GM12878 (cell line): Measurements from ENCODE around the gene SLC5A2. TPM values are rescaled to one million over a fixed set of nuclear protein-coding genes. Genes with fewer than 3 reads are reported as not detected.

ENCODE experiments used
- ATAC-seq: fragments of 200-7000 bp; cut with Tn5 transposase; 3 replicates; pipeline ENCODE4 v1.9.1; 2020; ENCODE audit warnings: mild to moderate bottlenecking, moderate library complexity
- BruUV-seq: library from RNA; stranded (reverse); fragments of 400-500 nt; replicated peaks from 2 replicates; lab custom pipeline; 2021; lab: Mats Ljungman, UMichigan
- CTCF ChIA-PET: fragments of 300-600 bp; sonication (Branson Sonifier 250); formaldehyde crosslinking; extraction: SDS; loops from one replicate; lab custom pipeline; 2021; ENCODE audit warnings: inconsistent platforms; lab: Yijun Ruan, JAX
- POLR2A ChIA-PET: fragments of 350-600 bp; formaldehyde crosslinking; extraction: SDS; loops from one replicate; lab custom pipeline; 2021; ENCODE audit warnings: inconsistent platforms; lab: Charles Lee
- RAD21 ChIA-PET: fragments of 300-600 bp; sonication (Branson Sonifier 250); formaldehyde crosslinking; loops from one replicate; lab custom pipeline; 2023; ENCODE audit warnings: antibody characterized with exemption; ENCODE audit not compliant: unreplicated experiment; lab: Charles Lee
- SMC1A ChIA-PET: fragments of 300-600 bp; sonication (Branson Sonifier 250); formaldehyde crosslinking; loops from one replicate; lab custom pipeline; 2023; ENCODE audit not compliant: unreplicated experiment, uncharacterized antibody; lab: Charles Lee
- DNase-seq: peaks from one replicate; pipeline ENCODE4 v3.0.0-alpha.2; 2011; ENCODE audit warnings: low read depth, low spot score
- FAIRE-seq: peaks from 3 replicates; lab custom pipeline; 2011; peaks lifted over from hg19 to GRCh38; lab: Jason Lieb, UNC
- H2AFZ ChIP-seq: 2 replicates; pipeline ENCODE4 v1.6.0; 2011; ENCODE audit warnings: low read depth, low read length, control low read depth; ENCODE audit not compliant: control insufficient read depth
- H3K27ac ChIP-seq: 2 replicates; pipeline ENCODE4 v1.5.1; 2011; ENCODE audit warnings: control low read depth; ENCODE audit not compliant: control insufficient read depth, insufficient read depth
- H3K27me3 ChIP-seq, 2 experiments: replicated peaks in 1 of 2; 2 replicates each; pipeline versions ENCODE4 v1.6.0 to v1.6.1; 2011; ENCODE audit warnings: low read length in 1 of 2; ENCODE audit not compliant: control insufficient read depth in 2 of 2, insufficient read depth in 2 of 2
- H3K36me3 ChIP-seq, 2 experiments: 2 replicates each; pipeline ENCODE4 v1.5.1; 2011; ENCODE audit warnings: low read length in 1 of 2; ENCODE audit not compliant: control insufficient read depth in 2 of 2, insufficient read depth in 2 of 2
- H3K4me1 ChIP-seq: 2 replicates; pipeline ENCODE4 v1.6.1; 2011; ENCODE audit warnings: mild to moderate bottlenecking, low read length, moderate library complexity, mixed read lengths; ENCODE audit not compliant: control insufficient read depth, insufficient read depth
- H3K4me2 ChIP-seq: 2 replicates; pipeline ENCODE4 v1.6.0; 2011; ENCODE audit warnings: control low read depth; ENCODE audit not compliant: control insufficient read depth, insufficient read depth
- H3K4me3 ChIP-seq: fragments of 200-600 bp; sonication (generic); 2 replicates; pipeline ENCODE4 v1.5.1; 2016
- H3K79me2 ChIP-seq: 2 replicates; pipeline ENCODE4 v1.6.0; 2011; ENCODE audit warnings: low read length; ENCODE audit not compliant: control insufficient read depth, insufficient read depth
- H3K9ac ChIP-seq: 2 replicates; pipeline ENCODE4 v1.8.0; 2011; ENCODE audit warnings: low read length, control low read depth, mixed read lengths; ENCODE audit not compliant: control insufficient read depth, insufficient read depth
- H3K9me3 ChIP-seq: replicated peaks from 3 replicates; pipeline ENCODE4 v1.5.1; 2011; ENCODE audit warnings: mild to moderate bottlenecking, low read length; ENCODE audit not compliant: control insufficient read depth, insufficient read depth
- H4K20me1 ChIP-seq: 2 replicates; pipeline ENCODE4 v1.6.0; 2011; ENCODE audit not compliant: control insufficient read depth, insufficient read depth
- CBFB ChIP-seq: IDR thresholded peaks from 2 replicates; pipeline ENCODE4 v1.6.1; 2016; ENCODE audit warnings: antibody characterized with exemption, low read depth
- ESRRA ChIP-seq: IDR thresholded peaks from 2 replicates; pipeline ENCODE4 v1.6.1; 2012; ENCODE audit warnings: mild to moderate bottlenecking, low read length, improper control_type of control experiment
- ETV6 ChIP-seq, 2 experiments: fragments of 450-650 bp in 1 of 2; IDR thresholded peaks in 1 of 2; conservative IDR thresholded peaks in 1 of 2; 2 replicates each; pipeline ENCODE4 v1.6.1; 2014; ENCODE audit warnings: antibody characterized with exemption in 1 of 2, borderline replicate concordance in 1 of 2, low read depth in 1 of 2, mild to moderate bottlenecking in 1 of 2, moderate library complexity in 1 of 2
- NR2F1 ChIP-seq: fragments of 450-650 bp; conservative IDR thresholded peaks from 2 replicates; pipeline ENCODE4 v1.6.1; 2017; ENCODE audit warnings: mild to moderate bottlenecking
- POLR2AphosphoS5 ChIP-seq: IDR thresholded peaks from 2 replicates; pipeline ENCODE4 v1.6.1; 2011; ENCODE audit warnings: mild to moderate bottlenecking, low read length, inconsistent platforms
- SP1 ChIP-seq: IDR thresholded peaks from one replicate; pipeline ENCODE4 v1.6.1; 2011; ENCODE audit warnings: low read depth, low read length
- TBL1XR1 ChIP-seq: IDR thresholded peaks from 2 replicates; pipeline ENCODE4 v1.6.1; 2012; ENCODE audit warnings: low read depth, low read length, improper control_type of control experiment
- TCF7 ChIP-seq: IDR thresholded peaks from 2 replicates; pipeline ENCODE4 v1.6.1; 2014; ENCODE audit warnings: antibody characterized with exemption, borderline replicate concordance
- USF2 ChIP-seq: IDR thresholded peaks from 2 replicates; pipeline ENCODE4 v1.6.1; 2011; ENCODE audit warnings: low read depth, low read length, improper control_type of control experiment, borderline replicate concordance
- WRNIP1 ChIP-seq: IDR thresholded peaks from 2 replicates; pipeline ENCODE4 v1.6.1; 2011; ENCODE audit warnings: low read depth, low read length, improper control_type of control experiment, borderline replicate concordance
- YY1 ChIP-seq: IDR thresholded peaks from 2 replicates; pipeline ENCODE4 v1.6.1; 2011; ENCODE audit warnings: low read depth, mild to moderate bottlenecking, low read length
- ZNF24 ChIP-seq: fragments of 450-650 bp; IDR thresholded peaks from 2 replicates; pipeline ENCODE4 v1.6.1; 2017; ENCODE audit warnings: antibody characterized with exemption, mild to moderate bottlenecking
- ZNF592 ChIP-seq: fragments of 450-650 bp; IDR thresholded peaks from 2 replicates; pipeline ENCODE4 v1.6.1; 2017; ENCODE audit warnings: mild to moderate bottlenecking, moderate library complexity
- WGBS: methylation state at CpG from one replicate; pipeline ENCODE4 v1.1.6; 2016; ENCODE audit warnings: low lambda C conversion rate; ENCODE audit not compliant: insufficient replicate concordance, insufficient coverage; ENCODE audit errors: missing lambda C conversion rate; 5-methylcytosine and 5-hydroxymethylcytosine counted together
- in situ Hi-C: fragments of 300-500 bp; cut with MboI; formaldehyde crosslinking; loops from 9 replicates; pipeline ENCODE4 v1.14.3; 2018; ENCODE audit warnings: mixed read lengths
- intact Hi-C: fragments of 100-400 bp; cut with micrococcal nuclease; formaldehyde crosslinking; loops from one replicate; pipeline ENCODE4 v1.14.2; 2022; ENCODE audit not compliant: unreplicated experiment
- polyA plus RNA-seq, 11 experiments: library from polyadenylated mRNA; depleted of rRNA in 4 of 11; unstranded in 6 of 11; stranded (reverse) in 5 of 11; fragments of >200 nt; fragmentation: Nextera tagmentation in 4 of 11; fragmentation: Illumina TruSeq in 1 of 11; extraction: Ambion mirVana in 4 of 11; extraction: Trizol in 1 of 11; gene quantifications; 1 replicate in 1 of 11; 2 replicates in 10 of 11; pipeline versions ENCODE4 v1.2.1 to v1.2.3, GENCODE V29; 2011 to 2016; ENCODE audit warnings: inconsistent platforms in 2 of 11, missing spikeins in 2 of 11, low read depth in 1 of 11
- total RNA-seq, 4 experiments: library from RNA; depleted of rRNA in 3 of 4; stranded (reverse); fragments of >200 nt in 3 of 4; fragmentation: Illumina TruSeq in 1 of 4; extraction: Trizol in 1 of 4; gene quantifications; 2 replicates each; pipeline versions ENCODE4 v1.2.1 to v1.2.3, GENCODE V29; 2013 to 2021

The SLC5A2 gene
- total and polyA plus RNA-seq, 10 of the 15 experiments (the other 5 are each of a cell fraction or from before 2014, with no cell fraction given), result 3.6 to 4.8 (median 4.4) TPM; not detected in 6

- POLR2A ChIA-PET, result interaction anchor here (0.5 to 4.0 kb wide), 14 partner anchors 38 to 576 kb away, joined by 3 to 20 read pairs (median 4); partner anchors contain the start of genes FUS, ITGAX, KAT8 and ZNF267
- under 1% methylated on average over 90 of the region's 91 CpGs for WGBS
- peak within 1 kb of the TSS; percentile 95 for H3K4me3 ChIP-seq
- H3K79me2 ChIP-seq, result peaks cover 46% of the 10 kb centered on the region
- intact Hi-C loops (loop anchor here (1.0 to 5.0 kb wide), 4 partner anchors 17 to 409 kb away; partner anchors contain the start of genes RUSF1 and ZNF843), in situ Hi-C loops (loop anchor here (5.0 kb wide), 2 partner anchors 238 to 408 kb away; no protein-coding TSS in a partner anchor)
- SMC1A ChIA-PET, result interaction anchor here (0.6 to 4.1 kb wide), 9 partner anchors 39 to 505 kb away, joined by 3 to 26 read pairs (median 5); a partner anchor contains a TSS
- BruUV-seq, result TSS peak; percentile 77
- peak; percentile 99 for FAIRE-seq
- peaks cover 7% of the 10 kb centered on the region; the same call in 1 of the 2 replicates for H4K20me1 ChIP-seq
- H3K4me1 ChIP-seq, result peaks cover 16% of the 10 kb centered on the region
- H3K9me3 ChIP-seq, result no peaks in the 10 kb centered on the region
- no peaks in the 10 kb centered on the region for H3K27me3 ChIP-seq
- ATAC-seq, result peak; percentile 80
- H2AFZ ChIP-seq, result peak within 1 kb of the TSS; percentile 98
- H3K27ac ChIP-seq, result peak within 1 kb of the TSS; percentile 100
- peak; percentile 90 for DNase-seq
- H3K36me3 ChIP-seq, result peaks cover 0 to 11% of the 10 kb centered on the region in 2 experiments; a peak in 3 of 4 replicates
- CTCF ChIA-PET, result interaction anchor here (0.6 to 7.0 kb wide), 18 partner anchors 15 to 505 kb away, joined by 3 to 71 read pairs (median 6); partner anchors contain the start of genes RUSF1, ZNF646, ZNF668 and ZNF843
- RAD21 ChIA-PET, result interaction anchor here (0.9 to 4.0 kb wide), 12 partner anchors 15 to 414 kb away, joined by 3 to 21 read pairs (median 6); partner anchors contain the start of genes FUS, ITGAX, ZNF267 and ZNF646
- peak within 1 kb of the TSS; percentile 96 for H3K9ac ChIP-seq
- peak within 1 kb of the TSS; percentile 97 for H3K4me2 ChIP-seq
- TF ChIP-seq SP1 (no peak), TCF7 (no peak), NR2F1 (no peak; the same call in 1 of the 2 replicates), TBL1XR1 (no peak), YY1 (peak; percentile 99), ETV6 (conservative IDR thresholded peaks at IDR 0.05 in 1 of 2, IDR thresholded peaks at IDR 0.05 in 1 of 2; ENCODE audit: borderline replicate concordance in 1 of 2, low read depth in 1 of 2) (no peak), CBFB (peak; percentile 37; the same call in 1 of the 2 replicates), ZNF24 (no peak), WRNIP1 (no peak), POLR2AphosphoS5 (peak; percentile 94), ESRRA (0 out of 2 replicates have a peak, but pooled peaks have one; percentile 8), USF2 (no peak), ZNF592 (no peak; the same call in 1 of the 2 replicates)
Observed at GRCh38 chr16:31458844-31459686, 23.9 kb upstream of the SLC5A2 start, which contains the start of gene ARMC5. ARMC5 (plus strand) TSS chr16:31459501; CDS start chr16:31459525, 24 bp downstream.
